HG02840 (cell line): ENCODE results near the gene ITGA11.
"Not testable (repeated sequence)": the region's sequence is repeated elsewhere in the genome, so short reads cannot be mapped to it uniquely, and the experiment has no call there.

Experiments
- ATAC-seq: cut with Tn5 transposase; IDR thresholded peaks from one replicate; pipeline ENCODE4 v1.9.1; 2021; ENCODE audit warnings: mild to moderate bottlenecking, moderate library complexity, moderate number of reproducible peaks; ENCODE audit not compliant: unreplicated experiment, low FRiP score

ITGA11 gene

GRCh38 chr15:68427366-68427765, 4.6 kb downstream of the ITGA11 start:
- no peak for ATAC-seq

- ATAC-seq, result no peak
Observed at GRCh38 chr15:68426116-68426515, 5.8 kb downstream of the ITGA11 start.

- ATAC-seq, result no peak
Observed at GRCh38 chr15:68425428-68426060, 6.4 kb downstream of the ITGA11 start.

- ATAC-seq, result no peak
Observed at GRCh38 chr15:68424754-68425390, 7.1 kb downstream of the ITGA11 start.

- ATAC-seq, result no peak
Observed at GRCh38 chr15:68423359-68424296, 8.3 kb downstream of the ITGA11 start.

GRCh38 chr15:68422403-68423145, 9.4 kb downstream of the ITGA11 start:
- not testable (repeated sequence) for ATAC-seq

- ATAC-seq, result no peak
Observed at GRCh38 chr15:68421798-68422402, 10.1 kb downstream of the ITGA11 start.

GRCh38 chr15:68421115-68421551, 10.8 kb downstream of the ITGA11 start:
- no peak for ATAC-seq

GRCh38 chr15:68420186-68420684, 11.7 kb downstream of the ITGA11 start:
- no peak for ATAC-seq

- no peak for ATAC-seq
Observed at GRCh38 chr15:68419301-68420175, 12.4 kb downstream of the ITGA11 start.

GRCh38 chr15:68418611-68419161, 13.3 kb downstream of the ITGA11 start:
- ATAC-seq, result no peak

GRCh38 chr15:68417897-68418296, 14.1 kb downstream of the ITGA11 start:
- ATAC-seq, result no peak

- ATAC-seq, result no peak
Observed at GRCh38 chr15:68417051-68417450, 14.9 kb downstream of the ITGA11 start.

- no peak for ATAC-seq
Observed at GRCh38 chr15:68416158-68416535, 15.8 kb downstream of the ITGA11 start.

- no peak for ATAC-seq
Observed at GRCh38 chr15:68415501-68416157, 16.3 kb downstream of the ITGA11 start.

GRCh38 chr15:68415061-68415460, 16.9 kb downstream of the ITGA11 start:
- no peak for ATAC-seq

- ATAC-seq, result no peak
Observed at GRCh38 chr15:68414591-68414990, 17.4 kb downstream of the ITGA11 start.

- no peak for ATAC-seq
Observed at GRCh38 chr15:68414206-68414555, 17.8 kb downstream of the ITGA11 start.
